CD1c-positive myeloid dendritic cell (primary cell): ENCODE data around the gene MAGEH1.

Experiments
- DNase-seq: peaks from one replicate; pipeline ENCODE4 v3.0.0-alpha.2; 2016; ENCODE audit errors: extremely low spot score

The MAGEH1 gene

DNA sequence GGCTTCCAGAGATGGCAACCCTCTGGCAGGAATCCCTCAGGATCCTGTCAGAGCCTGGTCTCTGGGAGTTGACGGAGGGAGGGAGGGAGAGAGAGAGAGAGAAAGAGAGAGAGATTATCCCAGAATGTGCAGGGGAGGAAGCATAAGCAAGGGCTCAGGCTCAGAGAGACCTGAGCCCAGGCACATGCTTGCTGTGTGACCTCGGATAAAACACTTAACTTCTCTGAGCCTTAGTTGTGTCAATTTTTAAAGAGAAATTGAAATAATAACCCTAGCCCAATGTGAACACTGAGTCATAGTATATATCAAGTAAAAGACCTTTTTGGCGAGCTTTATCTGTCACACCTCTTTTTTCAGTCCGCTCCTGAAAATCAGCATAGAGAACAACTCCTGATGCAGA lies 38.2 kb downstream of the MAGEH1 start:
- no peak for DNase-seq

DNA sequence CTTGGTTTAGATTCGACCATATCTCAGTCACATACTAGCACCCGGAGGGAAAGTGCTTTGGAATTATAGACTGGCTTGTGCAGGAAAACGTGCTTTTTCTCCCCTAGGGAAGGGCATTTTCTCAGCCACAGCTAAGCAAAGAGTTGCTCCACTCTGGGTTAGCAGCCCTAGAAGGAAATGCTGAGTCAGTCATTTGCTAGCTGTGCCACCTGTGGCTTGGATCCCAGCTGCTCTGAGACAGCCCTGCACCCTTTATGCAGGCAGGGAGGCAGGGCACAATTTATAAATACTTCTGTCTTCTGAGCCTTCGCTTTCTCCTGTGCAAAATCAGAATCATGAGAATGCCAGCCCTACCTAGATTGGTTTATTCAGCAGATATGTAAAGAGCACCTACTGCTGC lies 39.0 kb downstream of the MAGEH1 start:
- DNase-seq: no peak
